Epithelial cell of esophagus (primary cell): Measurements from ENCODE around the gene CELSR3.
A peak's percentile ranks its signal among the peaks of the same experiment; 100 is the strongest.

Experiments used
- DNase-seq: peaks from one replicate; pipeline ENCODE4 v3.0.0; 2010; ENCODE audit warnings: low read depth
- H3K4me3 ChIP-seq: 2 replicates; pipeline ENCODE4 v1.5.1; 2011; ENCODE audit warnings: mild to moderate bottlenecking, low read length, control low read depth
- CTCF ChIP-seq: IDR thresholded peaks from 2 replicates; pipeline ENCODE4 v1.5.1; 2011; ENCODE audit warnings: low read depth, mild to moderate bottlenecking, low read length, control low read depth, inconsistent platforms; ENCODE audit not compliant: insufficient read depth; ENCODE audit errors: missing control alignments

CELSR3 gene

GRCh38 chr3:48662145-48662752 lies 437 bp downstream of the CELSR3 start:
- DNase-seq = no peak
- no peak for TF ChIP-seq CTCF
- H3K4me3 ChIP-seq = peak overlapping the region; percentile 16

- no peak for TF ChIP-seq CTCF
- peak overlapping the region; percentile 33 for H3K4me3 ChIP-seq
- DNase-seq = peak; percentile 61
These were observed 1.1 kb downstream of the CELSR3 start for GRCh38 chr3:48661501-48662144.

- H3K4me3 ChIP-seq = no peak overlapping the region
- no peak for DNase-seq
- no peak for TF ChIP-seq CTCF
These were observed 1.8 kb downstream of the CELSR3 start for GRCh38 chr3:48660800-48661400.

- TF ChIP-seq CTCF = no peak
- H3K4me3 ChIP-seq = peak overlapping the region; percentile 38
- no peak for DNase-seq
These were observed 5.8 kb downstream of the CELSR3 start for GRCh38 chr3:48656841-48657281.

GRCh38 chr3:48656061-48656840 lies 6.4 kb downstream of the CELSR3 start:
- H3K4me3 ChIP-seq = peak overlapping the region; percentile 38
- DNase-seq = peak; percentile 91
- TF ChIP-seq CTCF = peak; percentile 31

- no peak for DNase-seq
- no peak for TF ChIP-seq CTCF
- no peak overlapping the region for H3K4me3 ChIP-seq
These were observed 7.1 kb downstream of the CELSR3 start for GRCh38 chr3:48655606-48656005.
